ENCODE results near the gene CYGB.

GRCh38 chr17:76495663-76496400 lies 41.7 kb downstream of the CYGB start:
- TF ChIP-seq CTCF (IDR thresholded peaks at IDR 0.05; ENCODE audit: low read depth, low read length) (no peak), POLR2A (IDR thresholded peaks at IDR 0.05; ENCODE audit: extremely low read depth, insufficient read length) (no peak), MYC (IDR thresholded peaks at IDR 0.05; ENCODE audit: low read depth, low read length) (no peak)
